Muscle layer of colon (tissue), 2 donors: Measurements from ENCODE around the gene ENG.
A peak's percentile ranks its signal among the peaks of the same experiment; 100 is the strongest.
"Not testable (repeated sequence)": the region's sequence is repeated elsewhere in the genome, so short reads cannot be mapped to it uniquely, and the experiment has no call there.

Experiments
- H3K27ac ChIP-seq: one replicate; pipeline ENCODE4 v1.7.0; 2013; ENCODE audit warnings: low read depth, mild to moderate bottlenecking, low read length, moderate library complexity
- H3K27me3 ChIP-seq, 2 donors: one replicate each; pipeline ENCODE4 v1.7.0; 2013; ENCODE audit warnings: low read length in 2 of 2, mild to moderate bottlenecking in 2 of 2; ENCODE audit not compliant: insufficient read depth in 2 of 2, control insufficient read depth in 1 of 2
- H3K36me3 ChIP-seq: one replicate; pipeline ENCODE4 v1.7.0; 2013; ENCODE audit warnings: mild to moderate bottlenecking, low read length; ENCODE audit not compliant: insufficient read depth
- H3K4me1 ChIP-seq: one replicate; pipeline ENCODE4 v1.7.0; 2013; ENCODE audit warnings: mild to moderate bottlenecking, low read length; ENCODE audit not compliant: insufficient read depth
- H3K4me3 ChIP-seq, 2 donors: one replicate each; pipeline ENCODE4 v1.7.0; 2013; ENCODE audit warnings: low read length in 2 of 2, low read depth in 1 of 2, mild to moderate bottlenecking in 1 of 2, moderate library complexity in 1 of 2
- H3K9ac ChIP-seq: one replicate; pipeline ENCODE4 v1.7.0; 2013; ENCODE audit warnings: low read length
- H3K9me3 ChIP-seq: one replicate; pipeline ENCODE4 v1.7.0; 2013; ENCODE audit warnings: mild to moderate bottlenecking, low read length
- donor health status: abdominal sarcoma.
- donor health status: Adenocarcinoma of cecum.

Gene ENG

DNA sequence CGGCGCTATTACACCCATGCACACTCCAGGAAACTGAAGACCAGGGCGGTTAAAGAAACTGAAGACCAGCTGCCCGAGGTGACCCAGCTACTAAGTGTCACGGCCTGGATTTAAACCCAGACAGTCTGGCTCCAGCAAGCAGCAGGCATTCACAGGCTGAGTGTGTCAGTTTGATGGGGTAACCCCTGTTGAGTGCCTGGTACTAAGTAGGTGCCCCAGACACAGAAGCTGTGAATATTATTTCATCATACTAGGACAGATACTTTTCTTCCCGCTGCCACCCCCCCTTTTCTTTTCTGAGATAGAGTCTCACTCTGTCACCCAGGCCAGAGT, 7.3 kb downstream of the ENG start:
- Histone ChIP-seq H3K4me1 (peaks cover 9% of the 10 kb centered on the region), H3K36me3 (no peaks in the 10 kb centered on the region), H3K9ac (no peak overlapping the region), H3K9me3 (no peaks in the 10 kb centered on the region), H3K27ac (no peak overlapping the region), H3K4me3 (no peak overlapping the region), H3K27me3 (no peaks in the 10 kb centered on the region)

DNA sequence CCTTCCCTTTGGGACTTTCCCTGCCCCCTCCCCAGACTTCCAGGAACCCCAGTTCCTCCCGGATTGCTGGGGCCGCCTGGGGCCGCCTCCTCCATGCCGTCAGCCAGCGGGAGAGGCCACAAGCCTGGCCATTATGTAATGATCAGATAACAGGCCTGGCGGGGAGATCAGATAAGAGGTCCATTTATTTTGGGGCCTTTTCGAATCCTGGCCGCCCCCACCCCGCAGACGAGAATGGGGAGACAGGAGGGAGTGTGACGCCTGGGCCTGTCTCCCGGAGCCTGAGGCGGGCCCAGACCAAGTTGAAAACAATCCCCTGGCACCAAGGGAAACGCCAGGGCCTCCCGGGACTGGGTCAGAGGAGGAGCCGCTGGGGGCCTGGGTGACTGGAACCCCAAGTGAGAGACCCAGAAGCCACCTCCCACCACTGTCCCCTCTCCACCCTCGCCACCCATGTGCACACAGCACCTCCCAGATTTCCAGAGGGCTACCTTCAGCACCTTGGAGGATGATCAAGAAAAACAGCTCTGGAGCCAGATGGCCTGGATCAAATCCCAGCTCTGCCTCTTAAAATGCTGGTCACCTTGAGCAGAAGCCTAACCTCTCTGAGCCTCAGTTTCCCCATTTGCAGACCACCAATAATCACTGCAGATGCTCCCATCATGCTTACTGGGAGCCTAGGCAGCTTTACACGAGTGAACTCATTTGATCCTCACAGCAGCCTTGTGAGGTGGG, 7.8 kb downstream of the ENG start:
- no peaks in the 10 kb centered on the region for H3K27me3 ChIP-seq
- no peak overlapping the region for H3K9ac ChIP-seq
- H3K27ac ChIP-seq = no peak overlapping the region
- H3K36me3 ChIP-seq = no peaks in the 10 kb centered on the region
- no peaks in the 10 kb centered on the region for H3K9me3 ChIP-seq
- H3K4me1 ChIP-seq = peaks cover 5% of the 10 kb centered on the region
- H3K4me3 ChIP-seq = no peak overlapping the region

DNA sequence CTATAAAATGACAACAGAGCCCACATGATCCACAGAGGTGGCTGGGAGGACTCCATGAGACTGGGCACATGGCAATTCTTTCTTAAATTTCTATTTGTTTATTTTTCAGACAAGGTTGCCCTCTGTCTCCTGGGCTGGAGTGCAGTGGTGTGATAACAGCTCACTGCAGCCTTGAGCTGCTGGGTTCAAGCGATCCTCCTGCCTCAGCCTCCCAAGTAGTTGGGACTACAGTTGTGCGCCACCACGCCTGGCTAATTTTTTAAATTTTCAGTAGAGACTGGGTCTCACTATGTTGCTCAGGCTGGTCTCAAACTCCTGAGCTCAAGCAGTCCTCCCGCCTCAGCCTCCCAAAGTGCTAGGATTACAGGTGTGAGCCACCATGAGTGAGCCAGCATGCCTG, 8.8 kb downstream of the ENG start:
- H3K4me1 ChIP-seq, H3K9ac ChIP-seq, H3K36me3 ChIP-seq, H3K27me3 ChIP-seq, H3K27ac ChIP-seq, H3K4me3 ChIP-seq, H3K9me3 ChIP-seq: not testable (repeated sequence)

DNA sequence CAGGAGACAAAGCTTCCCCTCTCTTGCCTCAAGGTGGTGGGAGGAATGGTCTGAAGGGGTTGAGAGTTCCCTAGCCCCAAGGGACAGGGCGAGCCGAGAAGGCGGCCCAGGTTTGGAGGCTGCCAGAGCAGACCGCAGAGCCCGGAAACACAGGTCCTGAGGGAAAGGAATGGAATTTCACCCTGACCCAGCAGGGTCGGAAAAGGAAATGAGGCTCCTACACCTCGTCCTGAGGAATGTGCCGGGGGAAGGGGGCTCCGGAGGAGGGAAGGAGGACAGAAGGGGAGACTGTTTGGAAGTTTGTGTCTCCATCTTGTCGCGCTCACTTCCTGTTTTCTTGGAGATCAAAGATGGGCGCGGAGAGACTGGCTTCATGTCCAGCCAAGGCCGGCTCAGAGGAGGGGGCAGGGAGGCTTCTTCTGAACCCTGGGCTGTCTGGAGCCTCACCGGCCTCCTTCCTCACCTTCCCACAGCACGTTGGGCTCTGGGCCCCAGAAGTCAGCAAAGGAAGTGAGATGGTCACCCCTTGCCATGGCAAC, 9.6 kb downstream of the ENG start:
- no peak overlapping the region for H3K4me3 ChIP-seq
- H3K4me1 ChIP-seq = peaks cover 5% of the 10 kb centered on the region
- H3K9ac ChIP-seq = no peak overlapping the region

DNA sequence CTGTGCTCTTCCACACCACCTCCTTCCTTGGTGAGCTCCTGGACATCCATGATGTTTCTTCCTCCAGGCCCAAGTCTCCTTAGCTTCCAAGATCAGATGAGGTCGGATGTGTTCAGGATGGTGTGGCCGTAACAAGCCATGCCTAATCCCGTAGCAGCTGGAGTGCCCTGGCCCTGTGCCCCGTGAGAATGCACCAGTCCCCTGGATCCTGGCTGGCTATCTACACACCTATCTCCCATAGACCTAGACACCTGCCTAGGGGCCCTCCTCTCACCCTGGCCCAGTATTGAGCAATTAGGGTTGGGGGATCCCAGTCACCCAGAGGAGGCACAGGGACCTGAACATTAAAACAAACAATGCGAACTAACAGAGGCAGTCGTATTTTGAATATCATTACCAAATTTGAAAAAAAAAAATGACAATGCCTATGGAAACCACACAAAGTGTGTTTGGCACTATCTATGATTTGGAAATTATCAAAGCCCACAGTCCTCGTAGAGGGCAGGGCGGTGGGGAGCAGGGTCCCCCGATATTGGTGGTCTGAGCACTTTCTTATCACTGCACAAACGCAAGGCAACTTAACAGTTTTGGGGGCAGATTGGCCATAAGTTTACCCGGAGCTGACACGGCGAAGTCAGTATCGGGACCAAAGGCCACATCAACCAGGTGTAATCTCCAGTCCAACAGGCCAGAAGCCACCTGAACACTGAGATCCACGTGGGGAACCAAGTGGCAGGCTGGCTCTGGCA, 13.2 kb downstream of the ENG start:
- H3K27ac ChIP-seq = no peak overlapping the region
- H3K9me3 ChIP-seq = no peaks in the 10 kb centered on the region
- no peaks in the 10 kb centered on the region for H3K36me3 ChIP-seq
- H3K4me3 ChIP-seq = no peak overlapping the region
- no peaks in the 10 kb centered on the region for H3K27me3 ChIP-seq
- H3K4me1 ChIP-seq = peaks cover 19% of the 10 kb centered on the region
- no peak overlapping the region for H3K9ac ChIP-seq

More for the DNA sequence above, 9.6 kb downstream of the ENG start:
- H3K9me3 ChIP-seq = no peaks in the 10 kb centered on the region
- H3K27ac ChIP-seq = no peak overlapping the region
- no peaks in the 10 kb centered on the region for H3K36me3 ChIP-seq
- no peaks in the 10 kb centered on the region for H3K27me3 ChIP-seq

DNA sequence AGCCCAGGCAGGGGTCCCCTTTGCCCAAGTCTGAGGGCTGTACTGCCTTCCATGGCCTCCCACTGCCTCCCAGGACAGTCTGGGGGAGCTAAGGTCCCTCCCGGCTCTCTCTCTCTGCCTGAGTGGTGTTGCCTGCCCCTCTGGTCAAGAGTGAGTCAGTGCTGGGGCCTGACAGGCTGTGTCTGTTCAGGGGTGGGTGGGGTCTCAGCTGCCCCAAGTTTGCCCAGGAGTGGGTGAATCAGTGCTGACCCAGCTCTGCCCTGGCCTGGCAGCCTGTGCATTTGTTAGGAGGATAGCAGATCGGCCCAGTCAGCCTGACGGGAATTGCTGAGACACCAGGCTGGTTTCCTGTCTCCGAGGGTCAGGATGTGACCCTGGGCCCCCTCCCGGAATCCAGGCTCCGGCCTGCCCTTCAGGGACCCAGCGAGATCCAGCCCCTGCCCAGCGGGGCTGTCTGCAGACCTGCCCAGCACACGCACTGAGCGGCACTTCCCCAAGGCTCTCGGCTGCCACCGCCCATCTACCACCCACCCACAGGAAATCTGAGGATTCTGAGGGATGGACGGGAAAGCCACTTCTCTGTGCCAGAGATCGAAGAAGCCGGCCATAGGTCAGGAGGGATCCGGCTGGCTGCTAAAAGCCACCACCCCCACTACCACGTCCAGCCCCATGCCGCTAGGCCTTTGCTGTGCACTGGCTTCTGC, 15.9 kb downstream of the ENG start:
- H3K27ac ChIP-seq = peak overlapping the region; percentile 63
- no peaks in the 10 kb centered on the region for H3K27me3 ChIP-seq
- H3K36me3 ChIP-seq = no peaks in the 10 kb centered on the region
- peak overlapping the region; percentile 9 for H3K9ac ChIP-seq
- no peaks in the 10 kb centered on the region for H3K9me3 ChIP-seq
- no peak overlapping the region for H3K4me3 ChIP-seq
- peaks cover 23% of the 10 kb centered on the region for H3K4me1 ChIP-seq

DNA sequence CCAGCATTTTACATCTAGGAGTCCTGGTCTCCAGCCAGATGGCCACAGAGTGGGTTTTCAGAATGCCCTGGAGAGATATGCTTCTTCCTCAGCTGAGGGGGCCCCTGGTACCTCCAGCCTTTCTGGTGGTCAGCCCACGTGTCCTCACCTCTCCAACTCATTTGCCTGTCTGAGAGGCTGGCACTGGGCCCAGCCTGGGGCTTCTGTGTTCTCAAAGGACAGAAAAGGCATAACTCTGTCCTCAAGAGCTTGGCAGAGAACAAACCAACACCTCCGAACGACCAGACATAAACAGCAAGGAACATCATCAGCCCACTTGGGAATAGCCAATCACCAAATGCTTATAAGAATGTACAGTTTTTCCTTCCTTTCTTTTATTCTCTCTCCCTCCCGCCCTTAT, 17.1 kb downstream of the ENG start:
- H3K27me3 ChIP-seq = no peaks in the 10 kb centered on the region
- no peaks in the 10 kb centered on the region for H3K9me3 ChIP-seq
- H3K4me1 ChIP-seq = peaks cover 23% of the 10 kb centered on the region
- peak overlapping the region; percentile 63 for H3K27ac ChIP-seq
- H3K4me3 ChIP-seq = no peak overlapping the region
- H3K9ac ChIP-seq = peak overlapping the region; percentile 33
- no peaks in the 10 kb centered on the region for H3K36me3 ChIP-seq

DNA sequence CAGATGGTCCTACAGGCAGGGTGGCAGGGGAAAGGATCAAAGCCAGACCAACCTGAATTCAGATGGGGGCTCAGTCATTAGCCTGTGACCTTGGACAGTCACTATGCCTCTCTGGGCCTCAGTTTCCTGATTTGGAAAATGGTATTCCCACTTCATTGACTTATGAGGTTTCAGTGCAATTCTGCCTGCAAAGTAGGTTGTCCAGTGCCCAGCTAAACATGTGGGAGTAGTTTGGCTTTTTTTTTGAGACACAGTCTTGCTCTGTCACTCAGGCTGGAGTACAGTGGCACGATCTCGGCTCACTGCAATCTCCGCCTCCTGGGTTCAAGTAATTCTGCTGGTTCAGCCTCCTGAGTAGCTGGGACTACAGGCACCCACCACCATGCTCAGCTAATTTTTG, 17.9 kb downstream of the ENG start:
- H3K9ac ChIP-seq = peak overlapping the region; percentile 33
- H3K4me1 ChIP-seq = peaks cover 23% of the 10 kb centered on the region
- peak overlapping the region in 1 of 2 donors; percentile 18 for H3K4me3 ChIP-seq
- H3K27ac ChIP-seq = peak overlapping the region; percentile 67
- H3K27me3 ChIP-seq, H3K36me3 ChIP-seq, H3K9me3 ChIP-seq: not testable (repeated sequence)

DNA sequence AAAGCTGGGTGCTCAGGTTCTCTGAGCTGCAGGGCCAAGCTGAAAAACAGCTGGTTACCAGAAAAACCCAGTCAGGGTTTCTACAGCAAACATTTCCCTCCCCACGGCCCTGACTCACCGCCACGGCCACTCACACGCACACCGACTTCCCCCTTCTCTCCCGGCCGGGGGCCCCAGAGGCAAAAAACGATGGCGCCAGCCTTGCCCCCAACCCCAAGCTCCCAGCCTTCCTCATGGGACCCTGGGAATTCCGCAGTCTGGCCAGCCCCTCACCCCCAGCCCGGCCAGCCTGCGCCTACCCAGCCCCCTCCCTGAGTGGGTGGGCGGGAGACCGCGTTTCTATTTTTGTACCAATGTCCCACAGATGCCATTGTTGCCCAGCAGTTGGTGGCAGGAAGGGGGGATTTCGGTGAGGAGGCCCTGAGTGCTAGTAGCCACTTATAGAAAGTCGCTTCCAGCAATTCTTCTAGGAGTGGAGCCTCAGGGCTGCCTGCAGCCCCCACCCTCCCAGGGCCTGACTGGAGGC, 18.4 kb downstream of the ENG start:
- Histone ChIP-seq H3K4me3 (peak overlapping the region in 1 of 2 donors; percentile 38), H3K9ac (no peak overlapping the region), H3K27me3 (no peaks in the 10 kb centered on the region), H3K27ac (peak overlapping the region; percentile 67), H3K9me3 (no peaks in the 10 kb centered on the region), H3K36me3 (no peaks in the 10 kb centered on the region), H3K4me1 (peaks cover 23% of the 10 kb centered on the region)

DNA sequence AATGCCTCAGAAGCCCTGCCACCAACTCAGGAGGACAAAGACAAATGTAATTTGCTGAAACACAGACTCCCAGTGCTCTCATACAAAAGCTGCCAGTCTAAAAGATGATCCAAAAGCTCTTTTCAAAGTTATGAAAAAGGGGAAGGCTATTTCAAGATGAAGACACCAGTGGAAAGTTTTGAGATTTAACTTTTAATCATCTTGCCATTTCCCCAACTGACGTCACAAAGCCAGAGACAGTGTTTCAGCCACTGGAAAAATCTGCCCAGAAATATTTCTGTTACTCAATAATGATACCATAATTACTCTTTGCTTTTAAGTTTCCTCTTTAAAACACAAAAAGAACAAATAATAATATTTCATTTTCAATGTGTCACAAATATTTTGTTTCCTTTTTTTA, 20.9 kb downstream of the ENG start:
- H3K4me3 ChIP-seq = no peak overlapping the region
- H3K4me1 ChIP-seq = peaks cover 35% of the 10 kb centered on the region
- H3K36me3 ChIP-seq = no peaks in the 10 kb centered on the region
- H3K27ac ChIP-seq = no peak overlapping the region
- no peak overlapping the region for H3K9ac ChIP-seq
- no peaks in the 10 kb centered on the region for H3K9me3 ChIP-seq
- H3K27me3 ChIP-seq = no peaks in the 10 kb centered on the region

DNA sequence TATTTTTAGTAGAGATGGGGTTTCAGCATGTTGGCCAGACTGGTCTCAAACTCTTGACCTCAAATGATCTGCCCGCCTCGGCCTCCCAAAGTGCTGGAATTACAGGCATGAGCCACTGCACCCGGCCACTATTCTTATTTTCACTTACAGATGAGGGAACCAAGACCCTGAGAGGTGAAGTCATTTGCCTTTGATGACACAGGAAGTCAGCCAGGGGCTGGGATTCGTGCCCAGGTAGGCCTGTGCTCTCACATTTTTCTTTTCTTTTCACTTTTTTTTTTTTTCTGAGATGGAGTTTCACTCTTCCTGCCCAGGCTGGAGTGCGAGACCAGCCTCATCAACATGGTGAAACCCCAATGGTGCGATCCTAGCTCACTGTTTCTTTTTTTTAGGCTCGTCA, 22.2 kb downstream of the ENG start:
- no peak overlapping the region for H3K27ac ChIP-seq
- no peak overlapping the region for H3K9ac ChIP-seq
- no peaks in the 10 kb centered on the region for H3K36me3 ChIP-seq
- H3K27me3 ChIP-seq = peaks cover 0 to 7% of the 10 kb centered on the region in 2 donors
- H3K4me1 ChIP-seq = peaks cover 26% of the 10 kb centered on the region
- H3K9me3 ChIP-seq = no peaks in the 10 kb centered on the region
- no peak overlapping the region for H3K4me3 ChIP-seq
